K562 (cell line): ENCODE data around the gene LEAP2. TPM values are rescaled to one million over a fixed set of nuclear protein-coding genes. Genes with fewer than 3 reads are reported as not detected.

ENCODE experiments used
- ATAC-seq: fragments of 200-7000 bp; cut with Tn5 transposase; 3 replicates; pipeline ENCODE4 v1.9.1; 2020; ENCODE audit warnings: moderate library complexity
- BruUV-seq: library from RNA; stranded (reverse); fragments of 400-500 nt; replicated peaks from 2 replicates; lab custom pipeline; 2021; lab: Mats Ljungman, UMichigan
- CTCF ChIA-PET: fragments of 300-600 bp; formaldehyde crosslinking; extraction: SDS; loops from one replicate; lab custom pipeline; 2021; ENCODE audit warnings: low intra/inter-chr PET ratio; lab: Yijun Ruan, JAX
- POLR2A ChIA-PET: fragments of 300-600, 350-650 bp; sonication (Branson Sonifier 250); formaldehyde crosslinking; extraction: SDS; loops from one replicate; lab custom pipeline; 2021; ENCODE audit warnings: antibody characterized with exemption, inconsistent platforms; lab: Yijun Ruan, JAX
- DNase-seq, 4 experiments: peaks; one replicate each; pipeline versions ENCODE4 v3.0.0 to v3.0.0-alpha.2; 2011 to 2018; ENCODE audit warnings: low spot score in 3 of 4, mixed read lengths in 3 of 4; ENCODE audit errors: extremely low read depth in 1 of 4
- FAIRE-seq: peaks from 2 replicates; lab custom pipeline; 2011; peaks lifted over from hg19 to GRCh38; lab: Jason Lieb, UNC
- H2AFZ ChIP-seq: 2 replicates; pipeline ENCODE4 v1.6.0; 2011; ENCODE audit warnings: low read depth, low read length, control low read depth, inconsistent platforms
- H3K27ac ChIP-seq: fragments of 200-600 bp; 3 replicates; pipeline ENCODE4 v1.8.0; 2011; ENCODE audit warnings: low read depth, mild to moderate bottlenecking, control low read depth, inconsistent platforms, low read length, moderate library complexity, mixed read lengths; ENCODE audit errors: extremely low read depth
- H3K27me3 ChIP-seq, 2 experiments: fragments of 300-600 bp in 1 of 2; 2 replicates in 1 of 2; 3 replicates in 1 of 2; pipeline versions ENCODE4 v1.6.0 to v1.8.0; 2011; ENCODE audit warnings: inconsistent platforms in 2 of 2, low read length in 2 of 2, mild to moderate bottlenecking in 1 of 2, mixed read lengths in 1 of 2, moderate library complexity in 1 of 2; ENCODE audit not compliant: control insufficient read depth in 2 of 2, insufficient read depth in 2 of 2
- H3K36me3 ChIP-seq: fragments of 300-600 bp; 3 replicates; pipeline ENCODE4 v1.8.0; 2011; ENCODE audit warnings: mild to moderate bottlenecking, low read length, inconsistent platforms; ENCODE audit not compliant: control insufficient read depth, insufficient read depth
- H3K4me1 ChIP-seq, 2 experiments: fragments of 200-600 bp in 1 of 2; replicated peaks in 1 of 2; 2 replicates in 1 of 2; 3 replicates in 1 of 2; pipeline versions ENCODE4 v1.5.1 to v1.8.0; 2011; ENCODE audit warnings: inconsistent platforms in 2 of 2, low read length in 2 of 2, mild to moderate bottlenecking in 1 of 2, mixed read lengths in 1 of 2, moderate library complexity in 1 of 2; ENCODE audit not compliant: control insufficient read depth in 2 of 2, insufficient read depth in 2 of 2
- H3K4me2 ChIP-seq: 2 replicates; pipeline ENCODE4 v1.6.1; 2011; ENCODE audit warnings: low read length, control low read depth, inconsistent platforms, mixed read lengths; ENCODE audit not compliant: insufficient read depth
- H3K4me3 ChIP-seq: fragments of 200-600 bp; sonication (generic), shearing (Covaris generic); 2 replicates; pipeline ENCODE4 v1.5.1; 2016; ENCODE audit warnings: control low read depth, inconsistent platforms
- H3K79me2 ChIP-seq: fragments of 200-600 bp; 3 replicates; pipeline ENCODE4 v1.8.0; 2011; ENCODE audit warnings: low read length, inconsistent platforms; ENCODE audit not compliant: control insufficient read depth, insufficient read depth
- H3K9ac ChIP-seq, 2 experiments: 2 replicates each; pipeline versions ENCODE4 v1.6.0 to v1.6.1; 2011; ENCODE audit warnings: low read depth in 2 of 2, low read length in 2 of 2, control low read depth in 1 of 2, inconsistent platforms in 1 of 2, mild to moderate bottlenecking in 1 of 2, mixed read lengths in 1 of 2; ENCODE audit not compliant: insufficient read depth in 1 of 2
- H3K9me1 ChIP-seq: one replicate; pipeline ENCODE4 v1.6.0; 2011; ENCODE audit warnings: inconsistent platforms, mild to moderate bottlenecking, low read length, moderate library complexity; ENCODE audit not compliant: control insufficient read depth, insufficient read depth
- H3K9me3 ChIP-seq: replicated peaks from 2 replicates; pipeline ENCODE4 v1.5.1; 2011; ENCODE audit warnings: low read depth, low read length, inconsistent platforms; ENCODE audit not compliant: control insufficient read depth, insufficient read depth
- H4K20me1 ChIP-seq: replicated peaks from 2 replicates; pipeline ENCODE4 v1.6.1; 2011; ENCODE audit warnings: low read length, inconsistent platforms, mixed read lengths; ENCODE audit not compliant: control insufficient read depth, insufficient read depth
- BDP1 ChIP-seq: IDR thresholded peaks from 3 replicates; pipeline ENCODE4 v1.6.1; 2011; ENCODE audit not compliant: insufficient read length, insufficient read depth
- CTBP1 ChIP-seq: fragments of 450-650 bp; IDR thresholded peaks from 2 replicates; pipeline ENCODE4 v1.6.1; 2016; ENCODE audit warnings: borderline replicate concordance
- DNMT1 ChIP-seq: fragments of 450-650 bp; IDR thresholded peaks from 2 replicates; pipeline ENCODE4 v1.6.1; 2016; ENCODE audit warnings: antibody characterized with exemption, mild to moderate bottlenecking
- FOXA3 ChIP-seq, 2 experiments: fragments of 450-650 bp in 1 of 2; sonication (generic) in 1 of 2; formaldehyde crosslinking; IDR thresholded peaks in 1 of 2; conservative IDR thresholded peaks in 1 of 2; 2 replicates each; pipeline versions ENCODE4 v1.4.0 to v1.8.0; 2020 to 2022; ENCODE audit warnings: mild to moderate bottlenecking in 2 of 2, missing genetic modification reagents in 1 of 2
- FOXJ2 ChIP-seq: fragments of 200-800 bp; sonication (Bioruptor generic); IDR thresholded peaks from 2 replicates; pipeline ENCODE4 v1.6.1; 2016; ENCODE audit warnings: missing genetic modification characterization, missing compliant biosample characterization
- HEY1 ChIP-seq: fragments of 250-450 bp; sonication (Bioruptor Pico); IDR thresholded peaks from 2 replicates; pipeline ENCODE4 v1.5.0; 2020; ENCODE audit warnings: mild to moderate bottlenecking, moderate library complexity, borderline replicate concordance
- MECOM ChIP-seq: fragments of 250-450 bp; sonication (Bioruptor Pico); IDR thresholded peaks from 2 replicates; pipeline ENCODE4 v1.8.0; 2022; ENCODE audit warnings: inconsistent platforms
- MEIS2 ChIP-seq: fragments of 450-650 bp; IDR thresholded peaks from 2 replicates; pipeline ENCODE4 v1.6.1; 2014; ENCODE audit warnings: mild to moderate bottlenecking; ENCODE audit not compliant: partially characterized antibody
- NFXL1 ChIP-seq: fragments of 450-650 bp; formaldehyde crosslinking; IDR thresholded peaks from 2 replicates; pipeline ENCODE4 v1.4.0; 2021; ENCODE audit warnings: mild to moderate bottlenecking
- RAD21 ChIP-seq, 2 experiments: fragments of 250-450 bp in 1 of 2; fragments of 450-650 bp in 1 of 2; sonication (Bioruptor Pico) in 1 of 2; formaldehyde crosslinking in 1 of 2; IDR thresholded peaks in 1 of 2; conservative IDR thresholded peaks in 1 of 2; 2 replicates each; pipeline versions ENCODE4 v1.4.0 to v1.8.0; 2020 to 2022; ENCODE audit warnings: mild to moderate bottlenecking in 2 of 2, moderate library complexity in 1 of 2
- SMAD1 ChIP-seq: fragments of 150-350 bp; IDR thresholded peaks from 2 replicates; pipeline ENCODE4 v1.6.1; 2014; ENCODE audit warnings: low read length, low read depth; ENCODE audit not compliant: partially characterized antibody
- SMAD4 ChIP-seq: fragments of 250-450 bp; sonication (Bioruptor Pico); conservative IDR thresholded peaks from 2 replicates; pipeline ENCODE4 v1.8.0; 2021; ENCODE audit warnings: inconsistent platforms, mild to moderate bottlenecking, moderate library complexity
- SRSF1 ChIP-seq: fragments of 200-400 bp; formaldehyde crosslinking; IDR thresholded peaks from 2 replicates; pipeline ENCODE4 v1.6.1; 2017; ENCODE audit warnings: mild to moderate bottlenecking, low read depth, low read length, moderate library complexity
- ZC3H4 ChIP-seq: sonication (generic); formaldehyde crosslinking; IDR thresholded peaks from 2 replicates; pipeline ENCODE4 v1.9.0; 2021; ENCODE audit warnings: missing genetic modification reagents, borderline replicate concordance
- ZNF274 ChIP-seq: IDR thresholded peaks from 2 replicates; pipeline ENCODE4 v1.6.1; 2011; ENCODE audit warnings: low read depth, mild to moderate bottlenecking, low read length, moderate library complexity, borderline replicate concordance
- ZNF589 ChIP-seq: fragments of 200-800 bp; sonication (Bioruptor generic); IDR thresholded peaks from 2 replicates; pipeline ENCODE4 v1.6.1; 2016; ENCODE audit warnings: low read depth, missing genetic modification characterization, missing compliant biosample characterization
- WGBS: fragments of 100-300 bp; shearing (Covaris generic); methylation state at CpG from one replicate; pipeline ENCODE4 v1.1.6; 2016; ENCODE audit warnings: low coverage, mixed read lengths; ENCODE audit not compliant: insufficient coverage; ENCODE audit errors: missing lambda C conversion rate; 5-methylcytosine and 5-hydroxymethylcytosine counted together
- in situ Hi-C: fragments of 300-500 bp; cut with MboI; formaldehyde crosslinking; loops from 4 replicates; pipeline ENCODE4 v1.15.0; 2018; ENCODE audit warnings: inconsistent platforms, mixed read lengths
- intact Hi-C: fragments of 100-400 bp; cut with micrococcal nuclease; formaldehyde crosslinking; loops from 2 replicates; pipeline ENCODE4 v1.14.2; 2022
- polyA plus RNA-seq, 8 experiments: library from polyadenylated mRNA; depleted of rRNA in 4 of 8; stranded (reverse) in 5 of 8; unstranded in 3 of 8; fragments of >200 nt; fragmentation: Nextera tagmentation in 2 of 8; fragmentation: Illumina TruSeq in 1 of 8; extraction: Ambion mirVana in 2 of 8; extraction: Trizol in 1 of 8; gene quantifications; 2 replicates each; pipeline versions ENCODE4 v1.2.1 to v1.2.3, GENCODE V29; 2011 to 2014; ENCODE audit warnings: inconsistent platforms in 1 of 8, missing spikeins in 1 of 8
- total RNA-seq, 7 experiments: library from RNA; depleted of rRNA in 6 of 7; stranded (reverse); fragments of >200 nt in 6 of 7; fragmentation: Illumina TruSeq in 2 of 7; extraction: Trizol in 2 of 7; gene quantifications; 2 replicates each; pipeline versions ENCODE4 v1.2.1 to v1.2.3, GENCODE V29; 2011 to 2021; ENCODE audit warnings: low replicate concordance in 1 of 7
- TF ChIP-seq, protein P1 (sequence below): fragments of 450-650 bp; IDR thresholded peaks from 2 replicates; pipeline ENCODE4 v1.6.1; 2016; ENCODE audit warnings: mild to moderate bottlenecking
- TF ChIP-seq, protein P2 (sequence below): fragments of 450-650 bp; IDR thresholded peaks from 2 replicates; pipeline ENCODE4 v1.6.1; 2018; ENCODE audit not compliant: partially characterized antibody

LEAP2 gene
- total and polyA plus RNA-seq, 9 of the 15 experiments (the other 6 are each of a cell fraction or from before 2014, with no cell fraction given) = 1.1 to 5.6 (median 2.5) TPM

DNA sequence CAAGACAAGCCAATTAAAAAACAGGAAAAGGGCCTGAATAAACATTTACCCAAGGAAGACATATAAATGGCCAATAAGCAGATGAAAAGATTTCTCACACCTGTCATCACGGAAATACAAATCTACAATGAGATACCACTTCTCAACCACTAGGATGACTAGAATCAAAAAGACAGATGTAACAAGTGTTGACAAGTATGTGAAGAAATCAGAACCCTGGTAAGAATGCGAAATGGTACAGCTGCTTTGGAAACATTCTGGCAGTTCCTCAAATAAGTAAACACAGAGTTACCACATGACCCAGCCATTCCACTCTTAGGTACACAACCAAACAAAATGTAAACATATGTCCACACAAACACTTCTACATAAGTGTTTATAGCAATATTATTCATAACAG, 32.5 kb downstream of the LEAP2 start:
- intact Hi-C loops (no loop called here), in situ Hi-C loops (no loop called here)
- H3K9me3 ChIP-seq = no peaks in the 10 kb centered on the region
- no peak overlapping the region for H3K4me3 ChIP-seq
- peaks cover 0 to 10% of the 10 kb centered on the region in 2 experiments; a peak in 2 of 5 replicates for H3K4me1 ChIP-seq
- POLR2A ChIA-PET = interaction anchor here (0.7 kb wide), 1 partner anchor 51 kb away, joined by 3 read pairs; no protein-coding TSS in a partner anchor
- H3K79me2 ChIP-seq = peaks cover 11% of the 10 kb centered on the region; the same call in 2 of the 3 replicates
- FAIRE-seq = no peak
- no peaks in the 10 kb centered on the region for H3K27me3 ChIP-seq
- H3K4me2 ChIP-seq = no peak overlapping the region
- WGBS = 75% methylated on average over 2 of the region's 2 CpGs
- CTCF ChIA-PET = no interaction called here
- no peak overlapping the region for H3K27ac ChIP-seq
- no peaks in the 10 kb centered on the region for H3K9me1 ChIP-seq
- ATAC-seq = no peak
- DNase-seq = no peak
- peaks cover 44% of the 10 kb centered on the region for H3K36me3 ChIP-seq
- H3K9ac ChIP-seq = no peak overlapping the region
- no peaks in the 10 kb centered on the region for H4K20me1 ChIP-seq
- BruUV-seq = no TSS peak
- H2AFZ ChIP-seq = no peak overlapping the region
- TF ChIP-seq, protein P1, sequence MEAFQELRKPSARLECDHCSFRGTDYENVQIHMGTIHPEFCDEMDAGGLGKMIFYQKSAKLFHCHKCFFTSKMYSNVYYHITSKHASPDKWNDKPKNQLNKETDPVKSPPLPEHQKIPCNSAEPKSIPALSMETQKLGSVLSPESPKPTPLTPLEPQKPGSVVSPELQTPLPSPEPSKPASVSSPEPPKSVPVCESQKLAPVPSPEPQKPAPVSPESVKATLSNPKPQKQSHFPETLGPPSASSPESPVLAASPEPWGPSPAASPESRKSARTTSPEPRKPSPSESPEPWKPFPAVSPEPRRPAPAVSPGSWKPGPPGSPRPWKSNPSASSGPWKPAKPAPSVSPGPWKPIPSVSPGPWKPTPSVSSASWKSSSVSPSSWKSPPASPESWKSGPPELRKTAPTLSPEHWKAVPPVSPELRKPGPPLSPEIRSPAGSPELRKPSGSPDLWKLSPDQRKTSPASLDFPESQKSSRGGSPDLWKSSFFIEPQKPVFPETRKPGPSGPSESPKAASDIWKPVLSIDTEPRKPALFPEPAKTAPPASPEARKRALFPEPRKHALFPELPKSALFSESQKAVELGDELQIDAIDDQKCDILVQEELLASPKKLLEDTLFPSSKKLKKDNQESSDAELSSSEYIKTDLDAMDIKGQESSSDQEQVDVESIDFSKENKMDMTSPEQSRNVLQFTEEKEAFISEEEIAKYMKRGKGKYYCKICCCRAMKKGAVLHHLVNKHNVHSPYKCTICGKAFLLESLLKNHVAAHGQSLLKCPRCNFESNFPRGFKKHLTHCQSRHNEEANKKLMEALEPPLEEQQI = no peak
- TF ChIP-seq SMAD1 = no peak
- no peak for TF ChIP-seq MECOM
- TF ChIP-seq FOXA3 (CRISPR knock-in tag; conservative IDR thresholded peaks at IDR 0.05 in 1 of 2, IDR thresholded peaks at IDR 0.05 in 1 of 2) = 0 out of 4 replicates have a peak, but pooled peaks of 1 of the 2 experiments have one; percentile 13
- TF ChIP-seq FOXJ2 = 0 out of 2 replicates have a peak, but pooled peaks have one; percentile 35
- no peak for TF ChIP-seq NFXL1 (CRISPR knock-in tag)
- no peak for TF ChIP-seq CTBP1
- peak; percentile 20 for TF ChIP-seq MEIS2
- no peak for TF ChIP-seq HEY1 (CRISPR knock-in tag)
- TF ChIP-seq, protein P2, sequence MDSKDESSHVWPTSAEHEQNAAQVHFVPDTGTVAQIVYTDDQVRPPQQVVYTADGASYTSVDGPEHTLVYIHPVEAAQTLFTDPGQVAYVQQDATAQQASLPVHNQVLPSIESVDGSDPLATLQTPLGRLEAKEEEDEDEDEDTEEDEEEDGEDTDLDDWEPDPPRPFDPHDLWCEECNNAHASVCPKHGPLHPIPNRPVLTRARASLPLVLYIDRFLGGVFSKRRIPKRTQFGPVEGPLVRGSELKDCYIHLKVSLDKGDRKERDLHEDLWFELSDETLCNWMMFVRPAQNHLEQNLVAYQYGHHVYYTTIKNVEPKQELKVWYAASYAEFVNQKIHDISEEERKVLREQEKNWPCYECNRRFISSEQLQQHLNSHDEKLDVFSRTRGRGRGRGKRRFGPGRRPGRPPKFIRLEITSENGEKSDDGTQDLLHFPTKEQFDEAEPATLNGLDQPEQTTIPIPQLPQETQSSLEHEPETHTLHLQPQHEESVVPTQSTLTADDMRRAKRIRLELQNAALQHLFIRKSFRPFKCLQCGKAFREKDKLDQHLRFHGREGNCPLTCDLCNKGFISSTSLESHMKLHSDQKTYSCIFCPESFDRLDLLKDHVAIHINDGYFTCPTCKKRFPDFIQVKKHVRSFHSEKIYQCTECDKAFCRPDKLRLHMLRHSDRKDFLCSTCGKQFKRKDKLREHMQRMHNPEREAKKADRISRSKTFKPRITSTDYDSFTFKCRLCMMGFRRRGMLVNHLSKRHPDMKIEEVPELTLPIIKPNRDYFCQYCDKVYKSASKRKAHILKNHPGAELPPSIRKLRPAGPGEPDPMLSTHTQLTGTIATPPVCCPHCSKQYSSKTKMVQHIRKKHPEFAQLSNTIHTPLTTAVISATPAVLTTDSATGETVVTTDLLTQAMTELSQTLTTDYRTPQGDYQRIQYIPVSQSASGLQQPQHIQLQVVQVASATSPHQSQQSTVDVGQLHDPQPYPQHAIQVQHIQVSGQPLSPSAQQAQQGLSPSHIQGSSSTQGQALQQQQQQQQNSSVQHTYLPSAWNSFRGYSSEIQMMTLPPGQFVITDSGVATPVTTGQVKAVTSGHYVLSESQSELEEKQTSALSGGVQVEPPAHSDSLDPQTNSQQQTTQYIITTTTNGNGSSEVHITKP = peak; percentile 16
- no peak for TF ChIP-seq ZC3H4 (CRISPR knock-in tag)
- no peak for TF ChIP-seq ZNF274
- no peak for TF ChIP-seq ZNF589 (CRISPR knock-in tag)
- no peak for TF ChIP-seq DNMT1
- no peak for TF ChIP-seq BDP1
- TF ChIP-seq SRSF1 = no peak
- TF ChIP-seq SMAD4 (CRISPR knock-in tag) = no peak
- no peak for TF ChIP-seq RAD21 (CRISPR knock-in tag; conservative IDR thresholded peaks at IDR 0.05 in 1 of 2, IDR thresholded peaks at IDR 0.05 in 1 of 2)
